ENCODE measurements around the gene SLC9A2.

SLC9A2 gene

GRCh38 chr2:102677244-102678215 is 58.2 kb downstream of the SLC9A2 start:
- DNase-seq (ENCODE audit: insufficient read length): no peak
- FAIRE-seq: no peak
- TF ChIP-seq POLR2AphosphoS5 (IDR thresholded peaks at IDR 0.05; ENCODE audit: low read depth, low read length) (no peak), TAF1 (IDR thresholded peaks at IDR 0.05; ENCODE audit: borderline replicate concordance, low read depth, low read length) (no peak), POLR2A (IDR thresholded peaks at IDR 0.05; ENCODE audit: low read depth, low read length) (no peak)

- DNase-seq (ENCODE audit: insufficient read length) (no peak), FAIRE-seq (no peak)
- TF ChIP-seq POLR2A (IDR thresholded peaks at IDR 0.05; ENCODE audit: low read depth, low read length) (no peak), TAF1 (IDR thresholded peaks at IDR 0.05; ENCODE audit: borderline replicate concordance, low read depth, low read length) (no peak), POLR2AphosphoS5 (IDR thresholded peaks at IDR 0.05; ENCODE audit: low read depth, low read length) (no peak)
Observed at GRCh38 chr2:102678442-102678841, 59.1 kb downstream of the SLC9A2 start.

- no peak for DNase-seq (ENCODE audit: insufficient read length)
- no peak for TF ChIP-seq POLR2AphosphoS5 (IDR thresholded peaks at IDR 0.05; ENCODE audit: low read depth, low read length)
- TF ChIP-seq POLR2A (IDR thresholded peaks at IDR 0.05; ENCODE audit: low read depth, low read length): no peak
- no peak for TF ChIP-seq TAF1 (IDR thresholded peaks at IDR 0.05; ENCODE audit: borderline replicate concordance, low read depth, low read length)
- FAIRE-seq: no peak
Observed at GRCh38 chr2:102686479-102687439, 67.4 kb downstream of the SLC9A2 start.

GRCh38 chr2:102690012-102690411 is 70.7 kb downstream of the SLC9A2 start:
- DNase-seq (ENCODE audit: insufficient read length): no peak
- TF ChIP-seq POLR2AphosphoS5 (IDR thresholded peaks at IDR 0.05; ENCODE audit: low read depth, low read length) (no peak), TAF1 (IDR thresholded peaks at IDR 0.05; ENCODE audit: borderline replicate concordance, low read depth, low read length) (no peak), POLR2A (IDR thresholded peaks at IDR 0.05; ENCODE audit: low read depth, low read length) (no peak)
- FAIRE-seq: no peak

- FAIRE-seq: no peak
- TF ChIP-seq POLR2A (IDR thresholded peaks at IDR 0.05; ENCODE audit: low read depth, low read length) (no peak), POLR2AphosphoS5 (IDR thresholded peaks at IDR 0.05; ENCODE audit: low read depth, low read length) (no peak), TAF1 (IDR thresholded peaks at IDR 0.05; ENCODE audit: borderline replicate concordance, low read depth, low read length) (no peak)
- DNase-seq (ENCODE audit: insufficient read length): no peak
Observed at GRCh38 chr2:102696463-102696862, 77.1 kb downstream of the SLC9A2 start.

GRCh38 chr2:102698369-102699111 is 79.2 kb downstream of the SLC9A2 start:
- TF ChIP-seq POLR2AphosphoS5 (IDR thresholded peaks at IDR 0.05; ENCODE audit: low read depth, low read length): no peak
- TF ChIP-seq POLR2A (IDR thresholded peaks at IDR 0.05; ENCODE audit: low read depth, low read length): no peak
- no peak for TF ChIP-seq TAF1 (IDR thresholded peaks at IDR 0.05; ENCODE audit: borderline replicate concordance, low read depth, low read length)
- DNase-seq (ENCODE audit: insufficient read length) (no peak), FAIRE-seq (no peak)

GRCh38 chr2:102703305-102703704 is 84.0 kb downstream of the SLC9A2 start:
- DNase-seq (ENCODE audit: insufficient read length) (no peak), FAIRE-seq (no peak)
- TF ChIP-seq TAF1 (IDR thresholded peaks at IDR 0.05; ENCODE audit: borderline replicate concordance, low read depth, low read length) (no peak), POLR2AphosphoS5 (IDR thresholded peaks at IDR 0.05; ENCODE audit: low read depth, low read length) (no peak), POLR2A (IDR thresholded peaks at IDR 0.05; ENCODE audit: low read depth, low read length) (no peak)

GRCh38 chr2:102703748-102704147 is 84.4 kb downstream of the SLC9A2 start:
- no peak for FAIRE-seq
- TF ChIP-seq TAF1 (IDR thresholded peaks at IDR 0.05; ENCODE audit: borderline replicate concordance, low read depth, low read length) (no peak), POLR2AphosphoS5 (IDR thresholded peaks at IDR 0.05; ENCODE audit: low read depth, low read length) (no peak), POLR2A (IDR thresholded peaks at IDR 0.05; ENCODE audit: low read depth, low read length) (no peak)
- DNase-seq (ENCODE audit: insufficient read length): no peak

GRCh38 chr2:102704531-102704930 is 85.2 kb downstream of the SLC9A2 start:
- FAIRE-seq (no peak), DNase-seq (ENCODE audit: insufficient read length) (no peak)
- TF ChIP-seq POLR2AphosphoS5 (IDR thresholded peaks at IDR 0.05; ENCODE audit: low read depth, low read length): no peak
- TF ChIP-seq POLR2A (IDR thresholded peaks at IDR 0.05; ENCODE audit: low read depth, low read length): no peak
- TF ChIP-seq TAF1 (IDR thresholded peaks at IDR 0.05; ENCODE audit: borderline replicate concordance, low read depth, low read length): no peak

- DNase-seq (ENCODE audit: insufficient read length): no peak
- TF ChIP-seq POLR2AphosphoS5 (IDR thresholded peaks at IDR 0.05; ENCODE audit: low read depth, low read length) (no peak), POLR2A (IDR thresholded peaks at IDR 0.05; ENCODE audit: low read depth, low read length) (no peak), TAF1 (IDR thresholded peaks at IDR 0.05; ENCODE audit: borderline replicate concordance, low read depth, low read length) (no peak)
- FAIRE-seq: no peak
Observed at GRCh38 chr2:102707796-102708695, 88.7 kb downstream of the SLC9A2 start.

Data from GM12892 (cell line).